ENCODE results near the gene DNAJC22. TPM values are rescaled to one million over a fixed set of nuclear protein-coding genes. Genes with fewer than 3 reads are reported as not detected.

The DNAJC22 gene
- total RNA-seq, 1 experiment from 2014 or later: 27.7 TPM

- H2AFZ ChIP-seq (ENCODE audit: low read depth, low read length, poor library complexity, severe bottlenecking): no peak overlapping the region
- no TSS peak for BruUV-seq (replicated peaks)
- TF ChIP-seq ZBTB33 (IDR thresholded peaks at IDR 0.05; ENCODE audit: extremely low read depth, insufficient replicate concordance, low read length) (no peak), ZNF274 (IDR thresholded peaks at IDR 0.05; ENCODE audit: low read depth, low read length) (no peak), POLR2A (IDR thresholded peaks at IDR 0.05; ENCODE audit: borderline replicate concordance, extremely low read depth, insufficient read depth, insufficient read length) (no peak), CBX3 (IDR thresholded peaks at IDR 0.05; ENCODE audit: low read depth) (no peak), FOSL1 (IDR thresholded peaks at IDR 0.05; ENCODE audit: low read depth) (no peak), SIN3A (IDR thresholded peaks at IDR 0.05; ENCODE audit: low read depth) (no peak), ATF3 (IDR thresholded peaks at IDR 0.05) (no peak), EGR1 (IDR thresholded peaks at IDR 0.05; ENCODE audit: low read depth) (no peak), TCF7L2 (IDR thresholded peaks at IDR 0.05; ENCODE audit: borderline replicate concordance, extremely low read depth, insufficient read depth, insufficient read length) (no peak), YY1 (IDR thresholded peaks at IDR 0.05; ENCODE audit: extremely low read depth, insufficient replicate concordance, low read depth, low read length) (no peak), MAX (IDR thresholded peaks at IDR 0.05) (no peak)
- no peak overlapping the region for H3K9ac ChIP-seq (ENCODE audit: low read length)
- ChIA-PET CTCF (interaction anchor here (1.2 kb wide), 1 partner anchor 12 kb away, joined by 3 read pairs; the partner anchor contains the start of gene TROAP), POLR2A (interaction anchor here (1.0 to 1.4 kb wide), 3 partner anchors 9 to 13 kb away, joined by 3 to 5 read pairs (median 3); partner anchors contain the start of gene TROAP), RAD21 (ENCODE audit: low non-redundant PET in 1 of 2, low total read pairs in 2 of 2, uncharacterized antibody in 2 of 2, unreplicated experiment in 2 of 2) (no interaction called here)
- no peaks in the 10 kb centered on the region for H3K79me2 ChIP-seq (ENCODE audit: insufficient read depth, low read length)
- intact Hi-C loops (cut with micrococcal nuclease): no loop called here
- H3K9me2 ChIP-seq (ENCODE audit: insufficient read depth): no peaks in the 10 kb centered on the region
- H3K36me3 ChIP-seq (ENCODE audit: control insufficient read depth in 1 of 2, insufficient read depth in 2 of 2, low read length in 2 of 2): peaks cover 2 to 11% of the 10 kb centered on the region in 2 experiments; a peak in 2 of 4 replicates
- H3K27me3 ChIP-seq (ENCODE audit: insufficient read depth, low read length): no peaks in the 10 kb centered on the region
- no peak overlapping the region for H3K4me2 ChIP-seq (ENCODE audit: low read length)
- no peaks in the 10 kb centered on the region for H3K9me3 ChIP-seq (ENCODE audit: control insufficient read depth in 1 of 2, insufficient read depth in 1 of 2, low read depth in 1 of 2, low read length in 2 of 2)
- no peak for DNase-seq (ENCODE audit: low read depth, low spot score)
- no peak for ATAC-seq
- H3K4me1 ChIP-seq (ENCODE audit: control insufficient read depth in 1 of 2, insufficient read depth in 2 of 2, low read length in 2 of 2): peaks cover 12 to 40% of the 10 kb centered on the region in 2 experiments
- no peak overlapping the region for H3K4me3 ChIP-seq (replicated peaks in 1 of 2; ENCODE audit: low read depth in 1 of 2, low read length in 2 of 2)
- H4K20me1 ChIP-seq (ENCODE audit: insufficient read depth): no peaks in the 10 kb centered on the region
- no peak overlapping the region for H3K27ac ChIP-seq (ENCODE audit: low read depth, low read length)
Measured at GRCh38 chr12:49334681-49335080, 12.0 kb upstream of the DNAJC22 start.
